ENCODE data around the gene RPL3.

GRCh38 chr22:39362271-39362670 lies 42.8 kb upstream of the RPL3 start:
- TF ChIP-seq, protein P1, sequence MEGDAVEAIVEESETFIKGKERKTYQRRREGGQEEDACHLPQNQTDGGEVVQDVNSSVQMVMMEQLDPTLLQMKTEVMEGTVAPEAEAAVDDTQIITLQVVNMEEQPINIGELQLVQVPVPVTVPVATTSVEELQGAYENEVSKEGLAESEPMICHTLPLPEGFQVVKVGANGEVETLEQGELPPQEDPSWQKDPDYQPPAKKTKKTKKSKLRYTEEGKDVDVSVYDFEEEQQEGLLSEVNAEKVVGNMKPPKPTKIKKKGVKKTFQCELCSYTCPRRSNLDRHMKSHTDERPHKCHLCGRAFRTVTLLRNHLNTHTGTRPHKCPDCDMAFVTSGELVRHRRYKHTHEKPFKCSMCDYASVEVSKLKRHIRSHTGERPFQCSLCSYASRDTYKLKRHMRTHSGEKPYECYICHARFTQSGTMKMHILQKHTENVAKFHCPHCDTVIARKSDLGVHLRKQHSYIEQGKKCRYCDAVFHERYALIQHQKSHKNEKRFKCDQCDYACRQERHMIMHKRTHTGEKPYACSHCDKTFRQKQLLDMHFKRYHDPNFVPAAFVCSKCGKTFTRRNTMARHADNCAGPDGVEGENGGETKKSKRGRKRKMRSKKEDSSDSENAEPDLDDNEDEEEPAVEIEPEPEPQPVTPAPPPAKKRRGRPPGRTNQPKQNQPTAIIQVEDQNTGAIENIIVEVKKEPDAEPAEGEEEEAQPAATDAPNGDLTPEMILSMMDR (IDR thresholded peaks at IDR 0.05; ENCODE audit: low read depth, low read length, poor library complexity, severe bottlenecking): no peak
- TF ChIP-seq EZH2phosphoT487 (IDR thresholded peaks at IDR 0.05; ENCODE audit: borderline replicate concordance, low read length): no peak

All from DOHH2 (cell line).